ENCODE measurements around the gene ANKS1B.
A peak's percentile ranks its signal among the peaks of the same experiment; 100 is the strongest.
"Not testable (repeated sequence)": the region's sequence is repeated elsewhere in the genome, so short reads cannot be mapped to it uniquely, and the experiment has no call there.

Gene ANKS1B

GRCh38 chr12:99644629-99645028, 340.1 kb downstream of the ANKS1B start:
- H3K36me3 ChIP-seq = no peaks in the 10 kb centered on the region
- TF ChIP-seq CTCF (IDR thresholded peaks at IDR 0.05; ENCODE audit: low read depth, low read length) = no peak
- H3K9me3 ChIP-seq (ENCODE audit: severe bottlenecking) = no peaks in the 10 kb centered on the region
- no peaks in the 10 kb centered on the region for H3K27me3 ChIP-seq (ENCODE audit: insufficient read depth, low read depth, severe bottlenecking)
- H3K4me3 ChIP-seq (ENCODE audit: low read depth, low read length) = no peak overlapping the region
- no peak overlapping the region for H3K27ac ChIP-seq
- DNase-seq = no peak

GRCh38 chr12:99627459-99627858, 357.3 kb downstream of the ANKS1B start:
- Histone ChIP-seq H3K4me3 (ENCODE audit: low read depth, low read length) (no peak overlapping the region), H3K36me3 (no peaks in the 10 kb centered on the region), H3K9me3 (ENCODE audit: severe bottlenecking) (no peaks in the 10 kb centered on the region), H3K27ac (no peak overlapping the region), H3K27me3 (ENCODE audit: insufficient read depth, low read depth, severe bottlenecking) (no peaks in the 10 kb centered on the region)
- no peak for TF ChIP-seq CTCF (IDR thresholded peaks at IDR 0.05; ENCODE audit: low read depth, low read length)
- DNase-seq = no peak

GRCh38 chr12:99624591-99624990, 360.1 kb downstream of the ANKS1B start:
- not testable (repeated sequence) for DNase-seq; H3K36me3 ChIP-seq; H3K27me3 ChIP-seq (ENCODE audit: insufficient read depth, low read depth, severe bottlenecking); H3K27ac ChIP-seq; H3K9me3 ChIP-seq (ENCODE audit: severe bottlenecking); H3K4me3 ChIP-seq (ENCODE audit: low read depth, low read length)

GRCh38 chr12:99620159-99620479, 364.6 kb downstream of the ANKS1B start:
- Histone ChIP-seq H3K4me3 (ENCODE audit: low read depth, low read length) (no peak overlapping the region), H3K36me3 (no peaks in the 10 kb centered on the region), H3K9me3 (ENCODE audit: severe bottlenecking) (no peaks in the 10 kb centered on the region)

GRCh38 chr12:99619389-99620158, 365.2 kb downstream of the ANKS1B start:
- no peak overlapping the region for H3K27ac ChIP-seq
- H3K27me3 ChIP-seq (ENCODE audit: insufficient read depth, low read depth, severe bottlenecking) = no peaks in the 10 kb centered on the region
- H3K4me3 ChIP-seq (ENCODE audit: low read depth, low read length) = no peak overlapping the region
- no peaks in the 10 kb centered on the region for H3K36me3 ChIP-seq
- peak; percentile 55 for DNase-seq
- H3K9me3 ChIP-seq (ENCODE audit: severe bottlenecking) = no peaks in the 10 kb centered on the region
- TF ChIP-seq CTCF (IDR thresholded peaks at IDR 0.05; ENCODE audit: low read depth, low read length) = peak; percentile 86

More at GRCh38 chr12:99620159-99620479, 364.6 kb downstream of the ANKS1B start:
- Histone ChIP-seq H3K27ac (no peak overlapping the region), H3K27me3 (ENCODE audit: insufficient read depth, low read depth, severe bottlenecking) (no peaks in the 10 kb centered on the region)
- no peak for DNase-seq
- TF ChIP-seq CTCF (IDR thresholded peaks at IDR 0.05; ENCODE audit: low read depth, low read length) = no peak

- Histone ChIP-seq H3K4me3 (ENCODE audit: low read depth, low read length) (no peak overlapping the region), H3K9me3 (ENCODE audit: severe bottlenecking) (no peaks in the 10 kb centered on the region), H3K27ac (no peak overlapping the region), H3K27me3 (ENCODE audit: insufficient read depth, low read depth, severe bottlenecking) (no peaks in the 10 kb centered on the region), H3K36me3 (no peaks in the 10 kb centered on the region)
- no peak for TF ChIP-seq CTCF (IDR thresholded peaks at IDR 0.05; ENCODE audit: low read depth, low read length)
- no peak for DNase-seq
Observed at GRCh38 chr12:99618657-99619056, 366.1 kb downstream of the ANKS1B start.
